Right cardiac atrium (tissue), 5 donors: ENCODE results near the gene HOXB8. TPM values are rescaled to one million over a fixed set of nuclear protein-coding genes. Genes with fewer than 3 reads are reported as not detected.
A peak's percentile ranks its signal among the peaks of the same experiment; 100 is the strongest.

Experiments used
- ATAC-seq, 2 donors: fragments of 200-7000 bp; cut with Tn5 transposase; one replicate each; pipeline versions ENCODE4 v1.8.0 to v1.9.1; 2020; ENCODE audit warnings: moderate library complexity in 2 of 2, mild to moderate bottlenecking in 1 of 2
- DNase-seq, 3 donors: peaks; one replicate each; pipeline ENCODE4 v3.0.0-alpha.2; 2020
- H3K27ac ChIP-seq: one replicate; pipeline ENCODE4 v1.5.1; 2013; ENCODE audit warnings: mild to moderate bottlenecking, low read length, control low read depth, moderate library complexity
- H3K27me3 ChIP-seq: one replicate; pipeline ENCODE4 v1.6.1; 2013; ENCODE audit not compliant: control insufficient read depth, insufficient read depth
- H3K4me1 ChIP-seq: one replicate; pipeline ENCODE4 v1.6.1; 2013; ENCODE audit warnings: low read length; ENCODE audit not compliant: control insufficient read depth, insufficient read depth
- H3K4me3 ChIP-seq: one replicate; pipeline ENCODE4 v1.5.1; 2013; ENCODE audit warnings: low read length, control low read depth
- H3K9me3 ChIP-seq: one replicate; pipeline ENCODE4 v1.6.1; 2013; ENCODE audit warnings: low read length; ENCODE audit not compliant: control insufficient read depth
- WGBS: extraction: QIAGEN DNeasy Blood & Tissue Kit; methylation state at CpG from one replicate; pipeline ENCODE4 v1.1.7; 2013; 5-methylcytosine and 5-hydroxymethylcytosine counted together
- intact Hi-C, 4 donors: fragments of 100-400 bp; cut with DNase I; formaldehyde crosslinking; loops; one replicate each; pipeline versions ENCODE4 v1.11.0 to v1.14.0; 2022 to 2023
- polyA plus RNA-seq: library from polyadenylated mRNA; stranded (reverse); fragments of 200-250 nt; gene quantifications from one replicate; pipeline ENCODE4 v1.2.3, GENCODE V29; 2013
- total RNA-seq, 4 donors: library from RNA; stranded (reverse); fragmentation: NEBNext Ultra II Directional; extraction: Animal tissue kit (Norgen Biotek cat#: 25700); gene quantifications; one replicate each; pipeline ENCODE4 v1.2.1, GENCODE V29; 2021
- donor health status: healthy with polysubstance abuse.
- donor health status: DM: no; HTN: yes; CAD: no.
- donor health status: DM: no; HTN: no; CAD: no.
- donor health status: DM: no; HTN: yes; CAD: no; lungs with severe emphysema.
- donor health status: DM: yes; HTN: yes; CAD: no.

Gene HOXB8
- total and polyA plus RNA-seq, 5 donors, result not detected

DNA sequence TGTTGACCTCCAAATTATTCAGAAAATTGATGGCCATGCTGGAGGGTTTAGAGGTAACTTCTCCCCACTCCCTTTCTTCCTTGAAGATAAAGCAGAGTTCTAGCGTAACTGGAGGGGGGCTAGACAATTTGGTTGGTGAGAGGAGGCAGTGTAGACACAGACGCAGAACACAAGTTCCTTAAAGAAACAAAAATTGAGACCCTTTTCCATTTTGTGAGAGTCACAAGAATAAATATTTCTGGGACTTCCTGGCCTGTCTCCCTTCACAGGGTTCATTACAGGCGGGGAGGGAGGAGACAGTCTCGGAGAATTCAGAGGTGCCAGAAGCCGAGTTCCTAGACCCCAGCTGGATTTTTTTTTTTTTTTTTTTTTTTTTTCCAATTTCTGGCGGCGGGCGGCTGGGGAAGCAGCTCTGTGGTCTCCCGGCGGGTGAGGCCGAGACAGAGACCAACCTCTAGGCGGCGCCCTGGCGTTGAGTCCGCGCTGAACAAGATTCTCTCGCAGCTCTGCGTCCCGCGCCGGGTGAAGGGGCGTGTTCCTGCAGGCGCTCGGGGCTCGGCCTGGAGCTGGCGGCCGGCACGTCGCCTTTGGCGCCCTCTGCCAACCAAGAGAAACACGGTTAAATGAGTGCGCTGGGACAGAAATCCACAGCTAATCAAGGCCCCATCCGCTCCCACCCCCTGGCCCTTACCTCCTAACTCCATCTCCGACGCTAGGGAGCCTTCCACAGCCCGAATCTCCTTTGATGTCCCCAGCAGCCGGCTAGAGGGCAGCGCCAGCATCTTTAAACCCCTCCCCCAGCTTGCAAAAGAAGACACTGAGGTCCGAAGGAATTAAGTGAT, 21.3 kb upstream of the HOXB8 start:
- WGBS, result 4% methylated on average over 39 of the region's 39 CpGs
- Histone ChIP-seq H3K27me3 (peaks cover 4% of the 10 kb centered on the region), H3K4me3 (no peak overlapping the region), H3K4me1 (no peaks in the 10 kb centered on the region), H3K27ac (no peak overlapping the region), H3K9me3 (no peaks in the 10 kb centered on the region)
- intact Hi-C loops, result no loop called here
- ATAC-seq, result peak; percentile 56 to 59
- peak; percentile 63 to 81 (median 81) for DNase-seq

DNA sequence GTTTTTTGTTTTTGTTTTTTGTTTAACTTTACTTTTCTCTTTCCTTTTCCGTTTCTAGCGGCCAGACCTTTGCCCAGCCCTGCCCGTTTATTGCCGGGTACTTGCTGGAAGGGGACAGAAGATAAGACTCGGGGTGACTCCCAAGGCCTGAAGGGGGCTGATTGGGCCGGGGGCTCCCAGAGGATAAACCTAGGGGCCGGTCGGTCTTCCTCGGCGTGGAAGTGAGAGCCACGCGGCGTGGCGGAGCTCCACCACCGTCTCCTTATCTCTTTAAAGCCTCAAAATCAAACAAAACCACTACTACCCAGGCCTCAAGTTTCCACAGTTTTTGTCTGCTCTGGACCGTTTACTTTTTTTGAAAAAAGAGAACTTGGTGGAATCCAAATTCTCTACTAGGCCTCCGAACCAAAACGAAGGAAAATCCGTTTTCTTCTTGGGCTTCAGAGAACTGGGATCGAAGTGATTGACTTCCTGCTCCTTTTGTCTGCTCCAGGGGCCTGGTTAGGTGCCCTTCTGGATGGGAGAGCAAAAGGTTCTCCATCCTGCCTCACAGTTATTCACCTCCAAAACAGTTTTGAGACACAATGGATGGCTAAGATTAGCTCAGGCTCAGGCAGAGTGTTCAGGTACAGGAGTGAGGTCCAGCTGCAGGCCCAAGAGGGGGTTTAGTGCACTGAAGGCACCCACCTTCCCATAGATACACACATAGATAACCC, 19.6 kb upstream of the HOXB8 start:
- Histone ChIP-seq H3K9me3 (no peaks in the 10 kb centered on the region), H3K27me3 (peaks cover 4% of the 10 kb centered on the region), H3K27ac (no peak overlapping the region), H3K4me1 (no peaks in the 10 kb centered on the region), H3K4me3 (no peak overlapping the region)
- ATAC-seq (no peak), DNase-seq (no peak)
- intact Hi-C loops, result no loop called here
- WGBS, result 22% methylated on average over 20 of the region's 20 CpGs

DNA sequence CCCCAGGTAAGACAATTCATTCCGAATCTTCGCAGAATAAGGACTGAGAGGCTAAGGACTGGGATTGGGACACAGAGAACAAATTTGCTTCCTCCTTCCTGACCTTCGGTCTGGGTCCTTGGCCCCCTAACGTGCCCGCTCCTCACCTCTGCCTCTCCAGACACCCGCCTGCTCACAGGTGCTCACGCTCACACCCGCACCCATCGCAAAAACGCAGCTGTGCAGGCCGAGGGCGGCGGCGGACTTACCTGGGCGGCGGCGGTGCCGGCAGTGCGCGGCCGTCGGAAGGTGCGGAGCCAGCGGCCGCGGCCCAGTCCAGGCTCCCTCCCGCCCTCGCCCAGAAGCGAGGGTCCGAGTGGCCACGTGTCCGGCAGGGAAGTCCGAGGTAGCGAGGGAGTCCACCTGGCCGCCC, 18.2 kb upstream of the HOXB8 start:
- 16% methylated on average over 35 of the region's 35 CpGs for WGBS
- ATAC-seq (no peak), DNase-seq (no peak)
- no peaks in the 10 kb centered on the region for H3K9me3 ChIP-seq
- no peaks in the 10 kb centered on the region for H3K4me1 ChIP-seq
- H3K4me3 ChIP-seq, result no peak overlapping the region
- intact Hi-C loops, result no loop called here
- peaks cover 4% of the 10 kb centered on the region for H3K27me3 ChIP-seq
- H3K27ac ChIP-seq, result no peak overlapping the region

DNA sequence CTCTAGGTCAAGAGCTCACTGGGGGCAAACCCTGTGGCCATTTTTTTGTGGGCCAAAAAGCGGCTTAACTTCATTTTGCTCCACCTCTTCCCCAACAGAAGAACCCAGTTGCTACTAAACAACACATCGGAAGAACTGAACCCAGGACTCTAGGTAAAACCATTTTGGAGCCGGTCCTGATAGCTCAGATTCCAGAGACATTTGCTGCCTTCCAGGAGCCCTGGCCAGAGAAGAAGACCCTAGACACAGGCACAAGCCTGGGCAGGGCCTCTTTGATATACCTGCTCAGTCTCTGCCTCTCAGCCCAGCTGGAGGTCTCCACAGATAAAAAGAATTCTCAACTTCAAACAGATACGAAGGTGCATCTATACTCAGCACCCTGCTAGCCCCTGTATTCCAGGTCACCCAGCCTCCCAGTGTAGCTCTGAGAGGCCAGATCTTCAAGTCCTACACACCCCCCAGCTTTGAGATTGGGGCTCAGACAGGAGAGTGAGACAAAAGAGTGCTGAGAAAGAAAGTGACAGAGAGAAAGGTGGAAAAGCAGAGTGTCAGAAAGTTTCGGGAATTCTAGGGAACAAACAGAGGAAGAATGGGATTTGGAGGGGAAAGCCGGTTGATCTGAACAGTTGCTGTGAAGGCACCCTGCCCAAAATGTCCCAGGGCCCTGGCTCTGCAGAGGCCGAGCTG, 17.6 kb upstream of the HOXB8 start:
- intact Hi-C loops, result no loop called here
- DNase-seq, result no peak
- no peak overlapping the region for H3K4me3 ChIP-seq
- H3K9me3 ChIP-seq, result no peaks in the 10 kb centered on the region
- 21% methylated on average over 7 of the region's 7 CpGs for WGBS
- ATAC-seq, result no peak
- no peaks in the 10 kb centered on the region for H3K4me1 ChIP-seq
- H3K27ac ChIP-seq, result no peak overlapping the region
- peaks cover 4% of the 10 kb centered on the region for H3K27me3 ChIP-seq

DNA sequence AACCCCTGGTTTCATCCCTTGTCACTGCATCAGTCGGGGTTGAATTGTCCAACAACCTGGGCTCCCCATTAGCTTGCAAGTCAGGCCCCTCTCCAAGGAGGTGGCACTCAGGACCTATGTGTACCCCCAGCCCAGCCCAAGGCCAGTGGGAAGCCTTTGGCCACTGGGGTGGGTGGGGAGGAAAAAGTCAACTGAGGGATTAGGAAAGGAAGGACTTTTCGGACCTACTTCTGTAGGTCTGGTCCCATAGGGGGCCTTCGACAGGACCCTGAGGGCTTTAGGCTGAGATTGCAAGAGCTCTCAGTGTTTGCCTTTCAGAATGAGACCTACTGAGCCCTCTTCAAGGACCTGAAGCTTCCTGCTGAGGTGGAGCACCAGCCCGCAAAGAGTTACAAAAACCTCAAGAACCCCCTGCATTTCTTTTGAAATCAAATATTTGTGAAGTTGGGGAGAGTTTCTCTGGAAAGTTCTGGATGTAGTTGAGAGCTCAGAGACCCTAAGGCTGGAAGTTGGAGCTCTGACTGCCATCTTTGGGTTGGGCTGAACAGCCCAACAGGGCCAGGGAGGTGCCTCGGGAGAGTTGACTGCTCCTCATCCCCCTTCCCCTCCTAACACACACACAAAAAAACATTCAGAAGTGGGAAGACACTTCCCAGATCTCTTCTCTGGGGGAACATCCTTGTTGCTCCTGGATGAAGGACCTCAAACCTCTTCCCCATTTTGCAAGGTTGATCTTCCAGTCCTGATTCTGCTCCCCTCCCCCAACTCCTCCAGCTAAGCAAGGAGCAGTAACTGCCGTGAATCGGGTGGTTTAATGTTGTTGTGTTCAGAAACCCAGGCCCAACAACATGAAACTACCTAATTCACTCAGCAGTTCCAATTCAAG, 16.8 kb upstream of the HOXB8 start:
- DNase-seq (no peak), ATAC-seq (no peak)
- Histone ChIP-seq H3K9me3 (no peaks in the 10 kb centered on the region), H3K27me3 (peaks cover 4% of the 10 kb centered on the region), H3K4me1 (no peaks in the 10 kb centered on the region), H3K4me3 (no peak overlapping the region), H3K27ac (no peak overlapping the region)
- 19% methylated on average over 7 of the region's 7 CpGs for WGBS
- intact Hi-C loops, result no loop called here

DNA sequence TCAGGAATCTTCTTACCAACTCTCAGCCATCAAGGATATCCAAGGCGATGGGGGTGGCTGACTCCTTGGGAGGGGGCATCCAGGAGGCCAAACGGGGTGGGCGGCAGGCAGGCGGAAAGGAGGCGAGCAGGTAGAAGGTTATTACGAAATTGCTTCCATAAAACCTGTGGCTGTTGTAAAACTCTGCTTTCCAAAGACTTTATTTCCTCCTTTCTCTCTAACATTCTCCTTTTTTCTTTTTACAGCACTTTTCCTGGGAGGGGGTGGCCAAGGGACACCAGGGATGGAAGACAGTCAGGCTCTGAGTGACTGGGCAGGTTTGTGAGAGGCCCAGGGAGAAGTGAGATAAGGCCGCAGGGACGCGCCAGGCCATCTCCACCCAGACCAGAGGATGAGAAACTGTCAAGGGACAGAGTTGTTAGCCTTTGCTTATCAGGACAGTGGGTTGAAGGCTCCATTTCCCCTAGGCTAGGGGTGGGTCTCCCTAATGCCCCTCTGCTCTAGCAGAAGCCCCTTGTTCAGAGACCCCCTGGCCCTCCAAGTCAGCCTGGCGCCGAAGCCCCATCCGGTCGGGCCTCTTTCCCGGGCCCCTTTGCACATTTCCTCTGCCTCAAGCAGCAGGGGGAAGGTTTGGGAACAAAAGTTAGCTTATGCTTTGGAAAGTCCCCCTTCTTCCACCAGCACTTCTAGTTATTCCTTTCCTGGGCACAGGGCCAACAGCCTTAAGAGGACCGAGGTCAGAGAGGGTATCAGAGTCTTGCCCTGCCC, 16.0 kb upstream of the HOXB8 start:
- Histone ChIP-seq H3K4me1 (no peaks in the 10 kb centered on the region), H3K4me3 (no peak overlapping the region), H3K27ac (no peak overlapping the region), H3K9me3 (no peaks in the 10 kb centered on the region), H3K27me3 (peaks cover 4% of the 10 kb centered on the region)
- intact Hi-C loops, result no loop called here
- DNase-seq (no peak), ATAC-seq (no peak)
- 17% methylated on average over 15 of the region's 15 CpGs for WGBS

DNA sequence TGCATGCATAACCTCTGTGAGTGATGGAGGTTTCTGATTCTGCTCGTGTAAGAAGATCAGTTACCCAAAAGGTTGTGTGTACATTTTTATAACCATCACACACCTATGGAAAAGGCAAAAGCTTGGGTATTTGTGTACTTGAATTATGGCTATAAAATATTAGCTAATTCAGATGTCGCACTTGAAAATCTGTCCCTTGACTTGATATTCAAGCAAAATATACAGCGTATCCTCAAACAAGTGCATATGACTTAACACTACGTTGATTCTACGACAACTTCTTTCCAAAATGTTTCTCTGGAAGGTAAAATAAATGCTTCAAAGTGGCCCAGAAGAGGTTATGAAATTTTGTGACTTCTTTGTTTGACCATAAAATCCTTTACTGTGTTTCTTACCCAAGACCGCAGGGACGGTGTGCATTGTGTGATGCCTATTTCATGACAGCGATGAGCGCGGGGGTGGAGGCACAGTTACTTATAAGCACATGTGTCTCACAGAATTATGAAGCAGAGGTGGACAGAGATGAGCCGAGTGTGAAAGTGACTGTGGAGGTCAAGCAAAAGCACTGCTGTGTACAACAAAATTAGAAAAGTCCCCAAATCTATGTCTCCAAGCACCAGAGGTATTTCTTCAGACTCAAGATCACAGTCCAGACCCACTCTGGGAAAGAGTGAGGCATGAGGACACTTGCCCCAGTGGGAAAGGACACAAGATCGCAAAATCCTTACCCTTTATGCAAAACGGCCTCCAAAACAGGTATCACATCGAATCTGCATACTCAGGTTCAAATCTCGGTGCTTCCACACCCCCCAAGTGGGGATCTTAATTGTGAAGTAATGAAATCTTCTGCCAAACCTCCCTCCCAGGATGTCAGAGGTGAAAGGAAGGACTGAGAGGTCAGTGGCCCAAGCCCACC, 15.2 kb upstream of the HOXB8 start:
- intact Hi-C loops, result no loop called here
- Histone ChIP-seq H3K9me3 (no peaks in the 10 kb centered on the region), H3K27me3 (no peaks in the 10 kb centered on the region), H3K4me1 (no peaks in the 10 kb centered on the region), H3K27ac (no peak overlapping the region), H3K4me3 (no peak overlapping the region)
- 30% methylated on average over 15 of the region's 15 CpGs for WGBS
- ATAC-seq, result no peak
- DNase-seq, result no peak

DNA sequence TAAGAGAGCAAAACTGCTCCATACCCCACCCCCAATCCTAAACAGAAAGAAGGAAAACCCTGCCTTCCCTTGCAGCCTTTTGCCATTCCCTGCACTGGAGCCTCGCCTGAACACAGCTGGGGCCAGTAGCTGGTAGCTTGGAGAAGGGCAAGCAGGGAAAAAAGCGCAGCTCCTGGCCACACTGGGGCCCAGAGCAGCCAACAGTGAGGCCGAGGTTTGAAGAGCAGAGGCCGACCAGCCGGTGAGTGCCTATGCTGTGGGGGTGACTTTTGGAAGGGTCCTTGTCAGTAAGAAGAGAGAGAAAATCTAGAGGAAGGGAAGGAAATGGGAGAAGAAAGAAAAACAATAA, 14.3 kb upstream of the HOXB8 start:
- Histone ChIP-seq H3K4me3 (no peak overlapping the region), H3K4me1 (peaks cover 3% of the 10 kb centered on the region), H3K27me3 (no peaks in the 10 kb centered on the region), H3K9me3 (no peaks in the 10 kb centered on the region), H3K27ac (no peak overlapping the region)
- ATAC-seq (no peak), DNase-seq (no peak)
- intact Hi-C loops, result loop anchor here in 1 of 4 donors (10.0 kb wide), 1 partner anchor 485 kb away; no protein-coding TSS in a partner anchor
- WGBS, result 12% methylated on average over 5 of the region's 5 CpGs

DNA sequence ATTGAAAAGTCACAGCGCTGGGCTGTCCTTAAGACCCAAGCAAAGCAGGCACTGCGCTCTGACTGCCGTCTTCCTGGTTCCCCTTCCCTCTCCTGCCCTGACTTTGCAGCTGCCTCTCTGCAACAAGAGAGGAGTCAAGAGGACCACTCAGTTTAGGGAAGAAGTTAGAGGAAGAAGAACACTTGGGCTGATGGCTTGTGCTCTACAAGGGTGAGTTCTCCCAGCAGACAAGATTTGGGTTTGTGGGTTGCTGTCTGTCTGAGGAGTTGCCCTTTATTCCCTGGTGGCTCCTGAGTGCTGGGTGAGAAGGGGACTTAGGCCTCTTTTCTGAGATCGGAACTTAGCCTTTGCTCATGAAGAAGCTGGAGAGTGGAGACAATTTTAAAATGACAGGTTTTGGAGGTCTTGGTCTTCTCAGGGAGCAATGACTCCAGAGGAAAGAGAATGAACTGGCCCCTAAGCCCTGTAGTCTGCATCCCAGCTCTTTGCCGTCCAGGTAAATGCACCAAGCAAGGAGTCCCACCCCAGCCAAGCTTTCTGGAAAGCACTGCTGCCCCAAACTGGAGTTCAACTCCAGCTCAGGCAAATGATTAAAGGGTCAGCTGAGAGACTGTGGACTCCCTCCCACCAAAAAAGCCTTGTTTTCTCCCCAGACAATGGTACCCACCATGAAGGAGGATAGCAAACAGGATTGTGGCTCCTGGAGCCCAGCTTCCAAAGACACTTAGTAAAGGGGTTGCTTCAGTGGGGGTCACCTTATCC, 13.7 kb upstream of the HOXB8 start:
- H3K9me3 ChIP-seq, result no peaks in the 10 kb centered on the region
- no peaks in the 10 kb centered on the region for H3K27me3 ChIP-seq
- intact Hi-C loops, result loop anchor here in 1 of 4 donors (10.0 kb wide), 1 partner anchor 484 kb away; no protein-coding TSS in a partner anchor
- no peak for DNase-seq
- peaks cover 3% of the 10 kb centered on the region for H3K4me1 ChIP-seq
- no peak overlapping the region for H3K4me3 ChIP-seq
- no peak for ATAC-seq
- no peak overlapping the region for H3K27ac ChIP-seq
- 18% methylated on average over 5 of the region's 5 CpGs for WGBS
